ENCODE data around the gene LST1. TPM values are rescaled to one million over a fixed set of nuclear protein-coding genes. Genes with fewer than 3 reads are reported as not detected.

Gene LST1
- total and polyA plus RNA-seq, 2 of the 4 experiments (the other 2 are of a cell fraction), result not detected

- no peak overlapping the region for H3K27ac ChIP-seq (ENCODE audit: insufficient read depth, low read length)
- H2BK120ac ChIP-seq (ENCODE audit: low read depth, low read length), result no peak overlapping the region
- no peak overlapping the region for H3K9ac ChIP-seq (ENCODE audit: low read depth, low read length)
- H3K4me2 ChIP-seq (ENCODE audit: low read depth, low read length), result no peak overlapping the region
- dilution Hi-C loops (cut with HindIII; ENCODE audit: low sequenced_read_pairs, unreplicated experiment) (no loop called here), in situ Hi-C loops (cut with MboI; ENCODE audit: low sequenced_read_pairs) (no loop called here), intact Hi-C loops (cut with micrococcal nuclease) (no loop called here)
- H2BK15ac ChIP-seq (ENCODE audit: low read depth, low read length), result no peak overlapping the region
- no peak overlapping the region for H2AK9ac ChIP-seq (replicated peaks; ENCODE audit: low read depth, low read length, poor library complexity)
- H3K18ac ChIP-seq (ENCODE audit: low read depth, low read length), result no peak overlapping the region
- H3K4me3 ChIP-seq (ENCODE audit: insufficient read depth, low read depth, low read length), result no peak overlapping the region
- DNase-seq (no peak), ATAC-seq (ENCODE audit: low read depth) (no peak)
- H3K56ac ChIP-seq (ENCODE audit: extremely low read depth, insufficient read depth, low read length), result no peak overlapping the region
- H3K27me3 ChIP-seq (ENCODE audit: control insufficient read depth, insufficient read depth, low read length), result peaks cover 38% of the 10 kb centered on the region
- ChIA-PET POLR2A (ENCODE audit: unreplicated experiment) (no interaction called here), CTCF (interaction anchor here (0.6 to 1.4 kb wide), 2 partner anchors 18 to 20 kb away, joined by 3 read pairs; partner anchors contain the start of gene NCR3)
- H3K23ac ChIP-seq (ENCODE audit: low read depth, low read length), result no peak overlapping the region
- H2AFZ ChIP-seq (replicated peaks; ENCODE audit: low read length, poor library complexity), result peak overlapping the region; percentile 21
- no peaks in the 10 kb centered on the region for H3K9me3 ChIP-seq (ENCODE audit: control insufficient read depth, insufficient read depth, low read length)
- no peak overlapping the region for H4K91ac ChIP-seq (ENCODE audit: insufficient read depth, low read depth, low read length)
- H2BK5ac ChIP-seq (ENCODE audit: low read depth, low read length, poor library complexity, severe bottlenecking), result no peak overlapping the region
- no peaks in the 10 kb centered on the region for H4K20me1 ChIP-seq (ENCODE audit: insufficient read depth, low read length)
- no peak overlapping the region for H3K14ac ChIP-seq (replicated peaks; ENCODE audit: low read depth, low read length)
- H4K8ac ChIP-seq (ENCODE audit: low read depth in 2 of 2, low read length in 2 of 2), result no peak overlapping the region
- no peak overlapping the region for H2AK5ac ChIP-seq (ENCODE audit: low read depth, low read length)
- 59% methylated on average over 3 of the region's 14 CpGs; no CpG with 5 or more reads in 1 of the 2 experiments for WGBS, 2 experiments (ENCODE audit: extremely low coverage in 2 of 2, insufficient read length in 1 of 2)
- no peaks in the 10 kb centered on the region for H3K4me1 ChIP-seq (ENCODE audit: control insufficient read depth, insufficient read depth, low read length)
- no peaks in the 10 kb centered on the region for H3K9me1 ChIP-seq (ENCODE audit: insufficient read depth, low read length)
- TF ChIP-seq MXI1 (IDR thresholded peaks at IDR 0.05; ENCODE audit: borderline replicate concordance, low read depth, low read length) (no peak), CHD1 (IDR thresholded peaks at IDR 0.05; ENCODE audit: low read depth, low read length) (no peak), POLR2A (IDR thresholded peaks at IDR 0.05; ENCODE audit: low read depth, low read length) (no peak), MAZ (IDR thresholded peaks at IDR 0.05; ENCODE audit: borderline replicate concordance, low read depth, low read length) (no peak), USF2 (IDR thresholded peaks at IDR 0.05; ENCODE audit: low read depth, low read length) (no peak), RCOR1 (IDR thresholded peaks at IDR 0.05; ENCODE audit: insufficient replicate concordance, low read length) (no peak), CEBPB (IDR thresholded peaks at IDR 0.05; ENCODE audit: low read depth, low read length) (no peak), FOS (IDR thresholded peaks at IDR 0.05; ENCODE audit: low read depth, low read length) (no peak), RAD21 (IDR thresholded peaks at IDR 0.05; ENCODE audit: low read length) (no peak), ELK1 (IDR thresholded peaks at IDR 0.05; ENCODE audit: borderline replicate concordance, low read depth, low read length) (no peak), CTCF (conservative IDR thresholded peaks at IDR 0.05; ENCODE audit: low read depth, low read length) (no peak), NFE2L2 (IDR thresholded peaks at IDR 0.05; ENCODE audit: low read depth, low read length) (no peak), RFX5 (IDR thresholded peaks at IDR 0.05; ENCODE audit: low read depth, low read length) (no peak), MAFK (IDR thresholded peaks at IDR 0.05; ENCODE audit: low read depth, low read length) (no peak), BHLHE40 (IDR thresholded peaks at IDR 0.05; ENCODE audit: low read depth, low read length) (no peak)
- no peaks in the 10 kb centered on the region for H3K79me1 ChIP-seq (ENCODE audit: low read depth in 1 of 2, low read length in 2 of 2)
- H3K36me3 ChIP-seq (ENCODE audit: control insufficient read depth, insufficient read depth, low read length), result no peaks in the 10 kb centered on the region
- no peak overlapping the region for H3K4ac ChIP-seq (ENCODE audit: low read depth, low read length)
- H2BK20ac ChIP-seq (ENCODE audit: low read depth, low read length), result no peak overlapping the region
- BruUV-seq (replicated peaks), result no TSS peak
- H4K5ac ChIP-seq (ENCODE audit: low read depth, low read length), result no peak overlapping the region
These were observed 11.7 kb upstream of the LST1 start for GRCh38 chr6:31574106-31575061.
